A673 (cell line): Measurements from ENCODE around the gene PSD2. TPM values are rescaled to one million over a fixed set of nuclear protein-coding genes. Genes with fewer than 3 reads are reported as not detected.

Source experiments
- BruUV-seq: library from RNA; stranded (reverse); fragments of 400-500 nt; replicated peaks from 2 replicates; lab custom pipeline; 2021; lab: Mats Ljungman, UMichigan
- CTCF ChIA-PET: fragments of 300-600 bp; sonication (Branson Sonifier 250); formaldehyde crosslinking; loops from one replicate; lab custom pipeline; 2022; ENCODE audit warnings: antibody characterized with exemption; lab: Charles Lee
- POLR2A ChIA-PET: fragments of 300-600 bp; sonication (Branson Sonifier 250); formaldehyde crosslinking; loops from one replicate; lab custom pipeline; 2022; ENCODE audit warnings: antibody characterized with exemption; ENCODE audit not compliant: low non-redundant PET; lab: Charles Lee
- DNase-seq: peaks from one replicate; pipeline ENCODE4 v3.0.0-alpha.2; 2015; ENCODE audit warnings: low spot score
- H3K27ac ChIP-seq: fragments of 200-600 bp; sonication (generic); 2 replicates; pipeline ENCODE4 v1.5.1; 2016; ENCODE audit warnings: mixed run types, low read depth, mild to moderate bottlenecking, mixed read lengths, antibody characterized with exemption, low read length; ENCODE audit not compliant: poor library complexity, severe bottlenecking
- H3K27me3 ChIP-seq: fragments of 200-600 bp; sonication (generic); replicated peaks from 2 replicates; pipeline ENCODE4 v1.6.1; 2017; ENCODE audit warnings: mixed run types, low read depth, mild to moderate bottlenecking, mixed read lengths, antibody characterized with exemption, low read length; ENCODE audit not compliant: insufficient read depth, poor library complexity
- H3K36me3 ChIP-seq: fragments of 200-600 bp; sonication (generic); 2 replicates; pipeline ENCODE4 v1.6.1; 2016; ENCODE audit warnings: mixed run types, mild to moderate bottlenecking, mixed read lengths, antibody characterized with exemption, low read length; ENCODE audit not compliant: insufficient read depth, poor library complexity, severe bottlenecking
- H3K4me1 ChIP-seq: fragments of 200-600 bp; sonication (generic); 2 replicates; pipeline ENCODE4 v1.6.1; 2017; ENCODE audit warnings: mixed run types, mild to moderate bottlenecking, mixed read lengths, antibody characterized with exemption, low read length; ENCODE audit not compliant: insufficient read depth, poor library complexity, severe bottlenecking
- H3K4me3 ChIP-seq: fragments of 200-600 bp; sonication (generic); 2 replicates; pipeline ENCODE4 v1.5.1; 2016; ENCODE audit warnings: low read depth, mixed run types, mild to moderate bottlenecking, mixed read lengths, low read length; ENCODE audit not compliant: poor library complexity, severe bottlenecking
- H3K9me3 ChIP-seq: fragments of 200-600 bp; sonication (generic); 2 replicates; pipeline ENCODE4 v1.6.1; 2016; ENCODE audit warnings: mixed run types, low read depth, mild to moderate bottlenecking, mixed read lengths, antibody characterized with exemption, low read length; ENCODE audit not compliant: poor library complexity, severe bottlenecking
- EZH2 ChIP-seq: fragments of 200-600 bp; sonication (generic); IDR thresholded peaks from 2 replicates; pipeline ENCODE4 v1.6.1; 2017; ENCODE audit warnings: borderline replicate concordance, low read depth, mild to moderate bottlenecking, mixed read lengths, antibody characterized with exemption, low read length; ENCODE audit not compliant: poor library complexity, severe bottlenecking
- intact Hi-C: fragments of 100-400 bp; cut with micrococcal nuclease; formaldehyde crosslinking; loops from one replicate; pipeline ENCODE4 v1.10.0; 2022; ENCODE audit not compliant: unreplicated experiment
- total RNA-seq: library from RNA; stranded (reverse); gene quantifications from 2 replicates; pipeline ENCODE4 v1.2.3, GENCODE V29; 2021
- TF ChIP-seq, protein P1 (sequence below): fragments of 300-800, 200-600 bp; sonication (generic); conservative IDR thresholded peaks from 2 replicates; pipeline ENCODE4 v1.5.1; 2017; ENCODE audit warnings: low read depth, mild to moderate bottlenecking, antibody characterized with exemption, low read length, moderate library complexity, mixed read lengths

PSD2 gene
- total RNA-seq, 1 experiment from 2014 or later = 0.26 TPM

DNA sequence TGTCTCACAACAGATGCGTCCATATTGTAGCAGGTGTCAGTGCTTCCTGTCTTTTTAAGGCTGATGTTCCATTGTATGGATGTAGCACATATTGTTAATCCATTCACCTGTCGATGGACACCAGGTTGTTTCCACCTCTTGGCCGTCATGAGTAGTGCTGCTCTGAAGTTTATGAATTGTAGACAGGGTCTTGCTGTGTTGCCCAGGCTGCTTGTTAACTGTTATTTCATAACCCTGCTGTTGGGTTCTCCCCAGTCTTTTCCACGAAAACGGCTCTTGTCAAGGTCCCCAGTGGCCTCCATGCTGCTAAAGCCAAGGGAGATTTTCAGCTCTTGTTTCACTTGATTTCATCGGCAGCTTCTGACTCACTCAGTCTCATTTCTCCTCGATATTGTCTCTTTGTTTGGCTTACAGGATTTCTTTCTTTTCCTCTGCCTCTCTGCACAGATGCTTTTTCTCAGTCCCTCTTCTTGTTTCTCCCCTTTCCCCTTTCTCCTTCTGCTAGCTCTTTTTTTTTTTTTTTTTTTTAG is 12.1 kb upstream of the PSD2 start:
- no peak overlapping the region for H3K27ac ChIP-seq
- no peak for TF ChIP-seq EZH2
- TF ChIP-seq, protein P1, sequence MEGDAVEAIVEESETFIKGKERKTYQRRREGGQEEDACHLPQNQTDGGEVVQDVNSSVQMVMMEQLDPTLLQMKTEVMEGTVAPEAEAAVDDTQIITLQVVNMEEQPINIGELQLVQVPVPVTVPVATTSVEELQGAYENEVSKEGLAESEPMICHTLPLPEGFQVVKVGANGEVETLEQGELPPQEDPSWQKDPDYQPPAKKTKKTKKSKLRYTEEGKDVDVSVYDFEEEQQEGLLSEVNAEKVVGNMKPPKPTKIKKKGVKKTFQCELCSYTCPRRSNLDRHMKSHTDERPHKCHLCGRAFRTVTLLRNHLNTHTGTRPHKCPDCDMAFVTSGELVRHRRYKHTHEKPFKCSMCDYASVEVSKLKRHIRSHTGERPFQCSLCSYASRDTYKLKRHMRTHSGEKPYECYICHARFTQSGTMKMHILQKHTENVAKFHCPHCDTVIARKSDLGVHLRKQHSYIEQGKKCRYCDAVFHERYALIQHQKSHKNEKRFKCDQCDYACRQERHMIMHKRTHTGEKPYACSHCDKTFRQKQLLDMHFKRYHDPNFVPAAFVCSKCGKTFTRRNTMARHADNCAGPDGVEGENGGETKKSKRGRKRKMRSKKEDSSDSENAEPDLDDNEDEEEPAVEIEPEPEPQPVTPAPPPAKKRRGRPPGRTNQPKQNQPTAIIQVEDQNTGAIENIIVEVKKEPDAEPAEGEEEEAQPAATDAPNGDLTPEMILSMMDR = no peak

DNA sequence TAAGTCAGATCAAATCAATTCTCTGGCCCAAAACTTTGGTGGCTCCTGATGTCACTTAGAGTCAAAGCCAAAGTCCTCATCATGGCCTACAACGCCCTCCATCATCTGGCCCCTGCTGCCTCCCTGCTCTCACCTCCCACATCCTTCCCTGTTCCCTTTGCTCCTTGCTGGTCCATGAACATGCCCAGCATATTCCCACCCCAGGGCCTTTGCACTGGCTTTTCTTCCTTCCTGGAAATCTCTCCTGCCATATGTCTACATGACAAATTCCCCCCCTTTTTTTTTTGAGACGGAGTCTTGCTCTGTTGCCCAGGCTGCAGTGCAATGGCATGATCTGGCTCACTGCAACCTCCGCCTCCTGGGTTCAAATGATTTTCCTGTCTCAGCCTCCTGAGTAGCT is 11.1 kb upstream of the PSD2 start:
- intact Hi-C loops = no loop called here
- Histone ChIP-seq H3K4me1 (no peaks in the 10 kb centered on the region), H3K9me3 (no peaks in the 10 kb centered on the region), H3K27me3 (no peaks in the 10 kb centered on the region), H3K36me3 (no peaks in the 10 kb centered on the region), H3K27ac (no peak overlapping the region), H3K4me3 (no peak overlapping the region)
- ChIA-PET POLR2A (no interaction called here), CTCF (no interaction called here)
- DNase-seq = no peak
- TF ChIP-seq EZH2 = no peak
- TF ChIP-seq, protein P1 = no peak
- BruUV-seq = no TSS peak

More for the DNA sequence above, 12.1 kb upstream of the PSD2 start:
- BruUV-seq = no TSS peak
- intact Hi-C loops = no loop called here
- no peaks in the 10 kb centered on the region for H3K36me3 ChIP-seq
- no peaks in the 10 kb centered on the region for H3K4me1 ChIP-seq
- no peak for DNase-seq
- CTCF ChIA-PET = interaction anchor here (0.6 kb wide), 2 partner anchors 16 to 65 kb away, joined by 4 read pairs; no protein-coding TSS in a partner anchor
- H3K27me3 ChIP-seq = no peaks in the 10 kb centered on the region
- H3K9me3 ChIP-seq = no peaks in the 10 kb centered on the region
- no peak overlapping the region for H3K4me3 ChIP-seq
- POLR2A ChIA-PET = no interaction called here

- BruUV-seq = no TSS peak
- Histone ChIP-seq H3K4me1 (no peaks in the 10 kb centered on the region), H3K4me3 (peak overlapping the region; percentile 55), H3K9me3 (no peaks in the 10 kb centered on the region), H3K36me3 (no peaks in the 10 kb centered on the region), H3K27ac (no peak overlapping the region), H3K27me3 (no peaks in the 10 kb centered on the region)
- ChIA-PET CTCF (interaction anchor here (0.6 to 2.6 kb wide), 11 partner anchors 11 to 226 kb away, joined by 3 to 51 read pairs (median 4); no protein-coding TSS in a partner anchor), POLR2A (interaction anchor here (0.7 kb wide), 1 partner anchor 355 kb away, joined by 7 read pairs; no protein-coding TSS in a partner anchor)
- intact Hi-C loops = loop anchor here (1.0 kb wide), 4 partner anchors 57 to 370 kb away; no protein-coding TSS in a partner anchor
- TF ChIP-seq, protein P1 = no peak
- no peak for TF ChIP-seq EZH2
- no peak for DNase-seq
These were observed 8.4 kb upstream of the PSD2 start for GRCh38 chr5:139787257-139787567.
